Hypothalamus (tissue), 51 donors: Measurements from ENCODE around the gene ANKRD10.
A peak's percentile ranks its signal among the peaks of the same experiment; 100 is the strongest.

ENCODE experiments used
- DNase-seq, 51 donors: peaks; one replicate each; lab custom pipeline; 2025; lab: John Stamatoyannopoulos, UW

Gene ANKRD10

DNA sequence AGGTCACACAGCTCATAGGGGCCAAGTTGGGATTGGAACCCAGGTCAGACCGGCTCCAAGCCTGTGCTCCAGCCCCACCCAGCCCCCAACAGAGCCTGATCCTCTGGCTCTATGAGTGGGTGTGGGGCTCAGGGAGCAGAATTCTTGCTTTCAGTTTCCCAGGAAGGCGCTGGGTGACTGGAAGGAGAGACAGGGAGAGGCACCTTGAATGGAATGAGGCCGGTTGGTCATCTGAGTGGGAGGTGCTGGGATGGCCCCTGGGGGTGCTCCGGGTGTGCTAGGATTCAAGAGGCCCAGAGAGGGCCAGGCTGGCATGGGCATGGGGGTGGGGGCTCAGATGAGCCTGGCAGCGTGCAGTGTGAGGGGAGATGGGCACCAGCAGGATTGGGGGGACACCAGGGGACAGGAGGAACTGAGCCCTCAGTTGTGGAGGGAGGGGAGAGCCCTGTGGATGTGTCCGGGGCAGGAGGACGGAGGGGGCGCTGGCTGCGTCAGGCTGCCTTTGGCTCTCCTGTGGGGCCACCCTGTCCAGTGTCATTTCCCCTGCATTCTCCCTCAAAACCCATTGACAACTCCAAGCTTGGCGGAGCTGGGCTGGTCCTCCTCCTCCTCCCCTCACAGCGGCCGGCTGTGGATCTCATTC is 31.2 kb upstream of the ANKRD10 start:
- DNase-seq, result no peak

DNA sequence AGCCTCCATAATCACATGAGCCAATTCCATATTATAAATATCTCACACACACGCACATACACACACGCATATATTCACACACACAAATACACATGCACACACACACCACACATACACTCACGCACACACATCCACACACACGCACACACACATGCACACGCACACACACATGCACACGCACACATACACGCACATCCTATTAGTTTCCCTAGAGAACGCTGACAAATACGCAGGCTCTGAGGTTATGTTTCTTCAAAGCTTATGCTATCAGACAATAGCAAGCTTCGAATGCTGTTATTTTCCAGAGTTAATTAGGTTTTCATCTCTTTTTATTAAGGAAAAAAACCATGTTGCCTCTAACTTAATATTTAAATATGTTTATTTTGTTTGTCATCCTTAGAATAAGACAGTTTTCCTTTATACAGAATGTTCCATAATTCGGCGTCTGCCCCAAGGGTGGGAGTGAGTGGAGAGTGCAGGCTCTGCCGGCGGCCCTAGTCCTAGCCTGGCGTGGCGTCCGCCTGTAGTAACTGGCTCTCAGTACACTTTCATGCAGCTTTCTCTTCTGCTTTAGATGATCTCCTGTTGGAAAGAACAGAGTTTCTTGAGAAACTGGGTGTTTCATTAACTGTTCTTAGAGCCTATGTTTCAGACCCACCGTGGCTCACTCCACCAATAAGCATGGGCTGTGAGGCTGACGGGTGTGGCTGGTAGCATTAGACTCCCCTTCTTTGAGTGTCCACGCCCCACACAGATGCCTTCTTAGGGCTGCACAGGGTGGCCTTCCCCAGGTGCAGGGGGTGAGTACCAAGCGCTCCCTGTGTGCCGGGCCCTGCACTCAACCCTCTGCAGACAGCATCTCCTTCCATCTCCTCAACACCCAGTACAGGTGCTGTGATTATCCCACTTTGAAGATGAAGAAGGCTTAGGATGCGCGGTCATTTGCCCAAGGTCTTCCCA is 30.4 kb upstream of the ANKRD10 start:
- DNase-seq, result no peak

DNA sequence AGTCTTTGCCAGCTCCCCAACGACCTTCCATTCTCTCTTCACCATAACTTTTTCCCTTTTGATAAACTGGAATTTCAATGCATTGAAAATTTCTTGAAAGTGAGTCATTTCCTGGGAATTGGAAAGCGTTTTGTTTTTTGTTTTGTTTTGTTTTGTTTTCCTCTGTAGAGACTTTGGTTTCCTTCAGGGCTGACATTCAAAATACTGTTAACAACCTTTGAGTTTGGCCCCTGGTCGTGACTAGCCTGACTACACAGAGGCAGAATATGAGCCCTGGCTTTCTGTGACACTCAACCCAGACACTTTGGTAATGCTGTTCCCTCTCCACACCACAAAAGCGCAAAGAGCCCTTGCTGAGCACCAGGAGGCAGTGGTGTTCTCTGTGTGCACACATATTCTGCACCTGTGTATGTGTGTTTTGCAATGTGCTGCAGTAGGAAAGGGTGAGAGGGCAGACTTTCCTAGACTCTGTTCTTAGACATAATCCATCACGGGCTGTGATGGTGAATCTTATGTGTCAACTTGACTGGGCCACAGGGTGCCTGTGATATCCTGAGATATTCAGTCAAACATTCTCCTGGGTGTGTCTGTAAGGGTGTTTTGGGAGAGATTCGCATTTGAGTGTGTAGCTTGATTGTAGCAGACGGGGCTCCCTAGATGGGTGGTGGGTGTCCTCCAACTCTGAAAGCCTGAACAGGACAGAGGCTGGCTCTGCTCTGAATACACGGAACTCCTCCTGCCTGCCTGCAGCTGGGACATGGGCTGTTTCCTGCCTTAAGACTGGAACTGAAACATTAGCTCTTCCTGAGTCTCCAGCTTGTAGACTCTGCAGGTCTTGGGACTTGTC is 29.5 kb upstream of the ANKRD10 start:
- no peak for DNase-seq

DNA sequence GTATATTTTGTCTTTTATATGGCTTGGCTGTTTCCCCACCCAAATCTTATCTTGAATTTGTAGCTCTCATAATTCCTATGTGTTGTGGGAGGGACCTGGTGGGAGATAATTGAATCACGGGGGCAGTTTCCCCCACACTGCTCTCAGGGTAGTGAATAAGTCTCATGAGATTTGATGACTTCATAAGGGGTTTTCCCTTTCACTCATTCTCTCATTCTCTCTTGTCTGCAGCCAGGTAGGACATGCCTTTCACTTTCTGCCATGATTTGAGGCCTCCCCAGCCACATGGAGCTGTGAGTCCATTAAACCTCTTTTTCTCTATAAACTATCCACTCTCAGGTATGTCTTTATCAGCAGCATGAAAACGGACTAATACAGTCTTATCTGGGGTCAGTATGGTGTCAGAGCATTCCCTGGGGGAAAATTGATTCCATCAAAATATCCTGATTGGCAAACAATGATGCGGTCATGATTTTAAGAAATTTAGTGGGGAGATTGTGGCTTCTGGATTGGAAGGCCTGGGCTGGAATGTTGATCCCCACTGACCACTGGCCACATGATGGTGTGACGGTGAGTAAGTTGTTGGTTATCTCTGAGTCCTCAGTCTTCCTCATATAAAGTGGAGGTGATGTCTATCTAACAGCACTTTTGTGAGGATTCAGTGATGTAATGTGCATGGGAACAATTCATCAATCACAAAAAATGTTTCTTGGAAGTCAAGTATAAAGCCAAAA is 27.5 kb upstream of the ANKRD10 start:
- DNase-seq, result no peak

DNA sequence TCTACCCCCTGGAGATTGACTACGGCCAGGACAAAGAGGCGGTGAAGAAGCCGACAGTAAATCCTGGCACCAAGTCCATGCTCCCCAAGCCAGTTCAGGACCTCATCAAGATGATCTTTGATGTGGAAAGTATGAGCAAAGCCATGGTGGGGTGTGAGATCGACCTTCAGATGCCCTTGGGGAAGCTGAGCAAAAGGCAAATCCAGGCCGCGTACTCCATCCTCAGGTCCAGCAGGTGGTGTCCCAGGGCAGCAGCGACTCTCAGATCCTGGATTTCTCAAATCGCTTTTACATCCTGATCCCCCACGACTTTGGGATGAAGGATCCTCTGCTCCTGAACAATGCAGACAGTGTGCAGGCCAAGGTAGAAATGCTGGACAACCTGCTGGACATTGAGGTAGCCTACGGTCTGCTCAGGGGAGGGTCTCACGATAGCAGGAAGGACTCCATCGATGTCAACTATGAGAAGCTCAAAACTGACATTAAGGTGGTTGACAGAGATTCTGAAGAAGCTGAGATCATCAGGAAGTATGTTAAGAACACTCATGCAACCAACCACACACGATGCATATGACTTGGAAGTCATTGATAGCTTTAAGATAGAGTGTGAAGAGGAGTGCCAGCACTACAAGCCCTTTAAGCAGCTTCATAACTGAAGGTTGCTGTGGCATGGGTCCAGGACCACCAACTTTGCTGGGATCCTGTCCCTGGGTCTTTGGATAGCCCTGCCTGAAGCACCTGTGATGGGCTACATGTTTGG is 24.0 kb upstream of the ANKRD10 start:
- DNase-seq, result no peak

DNA sequence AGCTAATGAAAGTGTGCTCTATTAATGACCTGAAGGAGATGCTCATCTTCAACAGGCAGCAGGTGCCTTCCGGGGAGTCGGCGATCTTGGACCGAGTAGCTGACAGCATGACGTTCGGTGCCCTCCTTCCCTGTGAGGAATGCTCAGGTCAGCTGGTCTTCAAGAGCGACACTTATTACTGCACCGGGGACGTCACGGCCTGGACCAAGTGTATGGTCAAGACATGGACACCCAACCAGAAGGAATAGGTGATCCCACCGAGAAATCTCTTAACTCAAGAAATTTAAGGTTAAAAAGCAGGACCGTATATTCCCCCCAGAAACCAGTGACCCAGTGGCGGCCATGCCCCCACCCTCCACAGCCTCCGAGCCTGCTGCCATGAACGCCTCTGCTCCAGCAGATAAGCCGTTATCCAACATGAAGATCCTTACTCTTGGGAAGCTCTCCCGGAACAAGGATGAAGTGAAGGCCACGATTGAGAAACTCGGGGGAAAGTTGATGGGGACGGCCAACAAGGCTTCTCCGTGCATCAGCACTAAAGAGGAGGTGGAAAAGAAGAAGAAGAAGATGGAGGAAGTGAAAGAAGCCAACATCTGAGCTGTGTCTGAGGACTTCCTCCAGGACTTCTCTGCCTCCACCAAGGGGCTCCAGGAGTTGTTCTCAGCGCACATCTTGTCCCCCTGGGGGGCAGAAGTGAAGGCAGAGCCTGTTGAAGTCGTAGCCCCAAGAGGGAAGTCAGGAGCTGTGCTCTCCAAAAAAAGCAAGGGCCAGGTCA is 22.8 kb upstream of the ANKRD10 start:
- DNase-seq, result peak in 1 of 51 donors; percentile 4

DNA sequence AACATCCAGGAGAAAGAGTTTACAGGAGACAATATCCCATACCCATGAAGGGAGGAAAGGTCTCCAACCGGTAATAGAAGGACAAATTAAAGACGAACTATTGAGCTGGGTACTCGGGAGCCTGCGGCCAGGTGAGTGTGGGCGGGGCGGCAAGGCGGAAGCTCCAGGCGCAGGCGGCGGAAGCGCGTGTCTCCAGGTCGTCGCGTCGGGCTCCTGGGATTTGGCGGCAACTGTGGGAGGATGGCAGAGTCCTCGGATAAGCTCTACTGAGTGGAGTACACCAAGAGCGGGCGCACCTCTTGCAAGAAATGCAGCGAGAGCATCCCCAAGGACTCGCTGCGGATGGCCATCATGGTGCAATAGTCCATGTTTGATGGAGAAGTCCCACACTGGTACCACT is 21.6 kb upstream of the ANKRD10 start:
- DNase-seq, result no peak

DNA sequence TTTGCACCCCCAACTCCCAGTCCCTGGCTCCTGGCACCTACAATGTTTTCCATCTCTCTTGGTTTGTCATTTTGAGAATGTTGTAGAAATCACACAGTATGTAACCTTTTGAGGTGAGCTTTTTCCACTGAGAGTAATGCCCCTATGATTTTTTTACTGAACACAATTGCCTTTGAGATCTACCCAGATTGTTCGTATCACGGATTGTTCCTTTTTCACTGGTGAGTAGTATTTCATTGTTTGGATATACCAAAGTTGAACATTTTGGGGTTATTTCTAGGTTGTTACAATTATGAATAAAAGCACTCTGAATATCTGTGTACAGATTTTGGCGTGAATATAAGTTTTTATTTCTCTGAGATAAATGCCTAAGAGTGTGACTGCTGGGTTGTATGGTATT is 17.7 kb upstream of the ANKRD10 start:
- no peak for DNase-seq

DNA sequence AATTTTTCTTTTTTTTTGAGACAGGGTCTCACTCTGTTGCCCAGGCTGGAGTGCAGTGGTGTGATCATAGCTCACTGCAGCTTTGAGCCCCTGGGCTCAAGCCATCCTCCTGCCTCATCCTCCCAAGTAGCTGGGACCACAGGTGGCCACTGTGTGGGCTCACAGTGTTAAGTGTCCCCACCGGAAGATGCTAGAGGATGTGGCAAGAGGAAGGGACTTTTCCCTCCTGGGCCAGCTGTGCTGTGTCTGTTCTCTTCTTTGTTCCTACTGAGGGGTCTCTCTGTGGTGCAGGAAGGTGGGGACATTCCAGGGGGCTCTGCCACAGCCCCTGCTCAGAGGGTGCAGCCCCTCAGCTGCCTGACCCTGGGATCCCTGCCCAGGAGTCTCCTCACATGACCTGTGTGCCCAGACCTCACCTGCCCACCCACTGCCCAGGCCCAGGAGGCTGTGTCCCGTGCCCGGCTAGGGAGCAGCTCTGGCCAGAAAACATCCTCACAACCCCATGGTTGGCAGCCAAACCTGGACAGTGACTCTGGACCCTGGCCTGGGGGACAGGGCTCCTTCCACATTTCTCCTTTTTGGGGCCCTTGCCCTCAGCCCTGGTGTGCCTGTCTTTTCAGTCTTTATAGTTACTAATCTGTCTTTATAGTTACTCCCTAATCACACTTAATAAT is 14.4 kb upstream of the ANKRD10 start:
- no peak for DNase-seq

DNA sequence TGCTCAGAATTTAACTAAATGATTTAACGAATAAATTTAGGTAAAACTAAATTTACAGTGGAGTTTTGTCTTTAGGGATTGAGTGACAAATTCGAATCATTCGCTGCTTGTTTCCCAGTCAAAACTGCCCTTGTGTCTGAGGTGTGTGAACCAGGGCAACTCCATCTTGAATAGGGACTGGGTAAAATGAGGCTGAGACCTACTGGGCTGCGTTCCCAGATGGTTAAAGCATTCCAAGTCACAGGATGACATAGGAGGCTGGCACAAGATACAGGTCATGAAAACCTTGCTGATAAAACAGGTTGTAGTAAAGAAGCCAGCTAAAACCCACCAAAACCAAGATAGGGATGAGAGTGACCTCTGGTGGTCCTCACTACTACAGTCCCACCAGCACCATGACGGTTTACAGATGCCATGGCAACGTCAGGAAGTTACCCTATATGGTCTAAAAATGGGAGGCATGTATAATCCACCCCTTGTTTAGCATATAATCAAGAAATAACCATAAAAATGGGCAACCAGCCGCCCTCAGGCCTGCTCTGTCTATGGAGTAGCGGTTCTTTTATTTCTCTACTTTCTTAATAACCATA is 10.2 kb upstream of the ANKRD10 start:
- DNase-seq, result no peak

DNA sequence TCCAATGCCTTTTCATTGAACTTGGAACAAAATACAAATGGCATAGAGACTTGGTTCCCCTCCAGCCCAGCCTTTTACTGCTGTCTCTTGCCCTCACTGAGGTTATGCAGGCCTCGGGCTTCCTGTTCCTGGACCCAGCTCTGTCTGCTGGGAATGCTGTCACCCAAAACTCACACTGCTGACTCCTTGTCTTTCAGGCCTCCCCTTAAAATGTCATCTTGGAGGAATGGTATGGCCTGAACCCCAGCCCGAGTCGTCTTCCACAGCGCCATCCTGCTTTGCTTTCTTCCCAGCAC is 9.7 kb upstream of the ANKRD10 start:
- no peak for DNase-seq

DNA sequence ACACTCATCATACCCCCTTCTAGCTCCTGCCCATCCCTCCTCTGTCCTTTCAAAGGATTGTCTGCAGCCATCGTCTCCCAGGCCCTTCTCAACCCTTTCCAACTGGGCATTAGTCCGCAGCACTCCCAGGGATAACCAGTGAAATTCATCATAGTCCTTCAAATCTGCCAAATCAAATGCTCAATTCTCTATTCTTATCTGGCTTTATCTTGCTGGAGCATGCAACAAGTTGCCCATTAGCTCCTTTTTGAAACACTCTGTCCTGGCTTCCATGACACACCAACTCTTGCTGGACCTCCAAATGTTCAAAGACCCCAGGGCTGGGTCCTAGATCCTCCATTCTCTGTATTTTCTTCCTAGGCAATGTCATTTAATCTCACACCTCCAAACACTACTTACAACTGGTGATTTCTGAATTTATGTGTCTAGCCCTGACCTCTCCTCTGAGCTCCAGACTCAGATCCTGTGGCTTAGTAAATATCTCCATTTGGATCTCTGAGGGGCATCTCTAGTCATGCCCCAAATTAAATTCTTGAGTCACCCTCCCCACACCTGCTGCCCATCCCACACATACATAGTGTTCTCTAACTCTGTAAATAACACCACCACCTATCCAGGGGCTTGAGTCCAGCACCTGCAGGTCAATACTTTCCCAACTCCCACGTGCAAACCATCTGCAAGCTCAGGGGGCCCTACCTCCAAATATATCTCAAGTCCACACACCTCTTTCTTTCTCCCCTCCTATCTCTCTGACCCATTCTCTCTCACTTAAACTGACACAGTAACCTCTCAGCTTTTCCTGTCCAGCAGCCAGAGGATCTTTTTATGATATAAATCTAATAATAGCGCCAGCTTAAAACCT is 9.1 kb upstream of the ANKRD10 start:
- no peak for DNase-seq

DNA sequence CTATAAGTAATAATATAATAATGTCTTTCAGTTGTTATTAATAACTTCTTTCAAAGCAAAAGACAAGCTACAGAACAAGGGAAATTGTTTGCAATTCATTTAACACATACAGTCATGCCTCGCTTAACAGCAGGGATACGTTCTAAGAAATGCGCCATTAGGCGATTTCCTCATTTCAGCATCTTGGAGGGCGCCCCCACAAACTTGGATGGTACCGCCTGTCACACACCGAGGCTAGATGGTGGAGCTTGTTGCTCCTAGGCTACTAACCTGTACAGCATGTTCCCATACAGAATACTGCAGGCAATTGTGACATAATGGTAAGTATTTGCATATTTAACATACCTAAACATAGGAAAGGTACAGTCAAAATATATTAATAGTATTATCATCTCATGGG is 8.2 kb upstream of the ANKRD10 start:
- DNase-seq, result no peak

DNA sequence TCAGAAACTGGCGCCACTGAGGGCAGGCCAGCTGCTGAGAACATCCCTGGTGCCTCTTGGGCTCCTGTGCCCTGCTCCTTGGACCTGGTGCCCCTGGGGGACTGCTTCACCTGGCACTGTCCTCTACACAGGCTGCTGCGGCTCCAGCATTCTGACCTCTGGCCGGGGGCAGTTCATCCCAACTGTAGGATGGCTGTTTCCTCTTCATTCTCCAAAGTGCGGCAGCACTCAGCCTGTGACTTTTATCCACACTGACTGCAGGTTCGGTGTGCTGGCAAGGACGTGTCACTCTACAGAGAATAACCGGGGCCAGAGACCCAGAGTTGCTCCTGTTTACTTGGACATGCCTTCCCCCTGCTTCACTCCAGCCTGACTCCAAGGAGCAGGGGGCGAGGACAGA is 7.6 kb upstream of the ANKRD10 start:
- DNase-seq, result no peak

DNA sequence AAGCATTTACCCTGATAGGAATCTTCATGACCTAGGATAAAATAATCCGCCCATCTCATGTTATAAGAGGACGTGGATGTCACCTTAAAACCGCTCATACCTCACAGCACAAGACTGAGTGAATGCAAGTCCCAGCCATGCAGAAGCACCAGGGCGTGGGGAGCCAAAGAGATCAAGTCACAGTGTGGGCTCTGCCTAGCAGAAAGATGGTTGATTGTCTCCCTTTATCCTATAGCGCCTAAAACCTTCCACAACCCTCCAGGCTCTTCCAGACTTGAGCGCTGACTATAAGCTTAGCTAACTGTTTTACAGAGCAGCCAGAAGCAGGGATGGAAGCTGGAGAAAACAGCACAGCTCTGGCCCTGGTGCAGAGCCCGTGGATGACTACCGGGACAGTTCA is 6.8 kb upstream of the ANKRD10 start:
- no peak for DNase-seq

DNA sequence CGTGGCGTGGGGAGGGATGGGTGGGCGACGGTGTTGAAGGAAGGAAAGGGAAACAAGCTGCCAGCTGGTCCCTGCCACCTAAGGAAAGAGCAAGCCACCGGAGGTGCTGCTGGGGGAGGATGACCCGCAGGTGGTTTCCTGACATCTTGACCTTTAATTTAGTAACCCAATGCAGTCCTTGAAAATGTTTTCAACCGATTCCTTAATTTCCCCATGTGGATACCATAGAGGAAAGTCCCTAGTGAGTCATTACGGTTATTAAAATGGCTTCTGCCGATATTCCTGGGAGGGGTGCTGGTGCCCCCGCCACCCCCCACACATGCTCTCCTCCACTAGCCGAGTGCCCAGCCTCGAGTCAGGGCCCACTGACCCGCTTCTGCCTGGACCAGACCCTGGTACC is 6.3 kb upstream of the ANKRD10 start:
- DNase-seq, result no peak

DNA sequence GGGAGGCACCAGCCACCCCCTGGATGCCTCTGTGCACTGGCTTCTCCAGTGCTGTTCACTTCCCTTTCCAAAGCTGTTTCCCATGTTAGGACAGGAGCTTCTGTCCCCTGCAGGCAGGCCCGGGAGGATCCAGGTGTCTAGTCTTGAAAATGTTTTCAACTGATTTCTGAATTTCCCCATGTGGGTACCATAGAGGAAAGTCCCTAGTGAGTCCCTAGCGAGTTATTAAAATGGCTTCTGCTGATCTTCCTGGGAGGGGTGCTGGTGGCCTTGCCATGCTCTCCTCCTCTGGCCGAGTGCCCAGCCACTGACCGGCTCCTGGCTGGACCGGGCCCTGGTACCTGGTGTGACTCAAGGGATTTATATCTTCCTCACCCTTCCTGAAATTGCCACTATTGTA is 5.2 kb upstream of the ANKRD10 start:
- no peak for DNase-seq
